ENCODE measurements around the gene TRIM29.

- no peak for TF ChIP-seq CTCF (IDR thresholded peaks at IDR 0.05; ENCODE audit: low read depth, low read length, poor library complexity, severe bottlenecking)
- TF ChIP-seq EZH2phosphoT487 (IDR thresholded peaks at IDR 0.05; ENCODE audit: borderline replicate concordance, low read length) = no peak
Measured at GRCh38 chr11:120102050-120102863, 35.7 kb downstream of the TRIM29 start.

All from DOHH2 (cell line).